Progenitor cell of endocrine pancreas (in vitro differentiated cells): ENCODE measurements around the gene WFIKKN2. TPM values are rescaled to one million over a fixed set of nuclear protein-coding genes. Genes with fewer than 3 reads are reported as not detected.
"Not testable (repeated sequence)": the region's sequence is repeated elsewhere in the genome, so short reads cannot be mapped to it uniquely, and the experiment has no call there.

Experiments
- DNase-seq: peaks from one replicate; pipeline ENCODE4 v3.0.0; 2021; ENCODE audit warnings: low spot score; ENCODE audit not compliant: unreplicated experiment
- H3K27ac Mint-ChIP-seq: 2 replicates; pipeline ENCODE4 v1.8.0; 2021; ENCODE audit warnings: mild to moderate bottlenecking, moderate library complexity, mixed read lengths
- H3K27me3 Mint-ChIP-seq: 2 replicates; pipeline ENCODE4 v1.8.0; 2021; ENCODE audit warnings: mixed read lengths
- H3K36me3 Mint-ChIP-seq: 2 replicates; pipeline ENCODE4 v1.8.0; 2022; ENCODE audit warnings: mixed read lengths; ENCODE audit not compliant: insufficient read depth
- H3K4me1 Mint-ChIP-seq: 2 replicates; pipeline ENCODE4 v1.8.0; 2021; ENCODE audit warnings: low read depth, mixed read lengths
- H3K4me3 Mint-ChIP-seq: 2 replicates; pipeline ENCODE4 v1.8.0; 2021; ENCODE audit warnings: low read depth, mild to moderate bottlenecking, moderate library complexity, mixed read lengths
- H3K9me3 Mint-ChIP-seq: 2 replicates; pipeline ENCODE4 v1.8.0; 2021; ENCODE audit warnings: low read depth, mixed read lengths
- CTCF ChIP-seq: fragments of 200-600 bp; sonication (generic); IDR thresholded peaks from one replicate; pipeline ENCODE4 v1.5.0; 2021; ENCODE audit warnings: antibody characterized with exemption, mild to moderate bottlenecking; ENCODE audit not compliant: unreplicated experiment
- total RNA-seq: library from RNA; stranded (reverse); gene quantifications from 2 replicates; pipeline ENCODE4 v1.2.1, GENCODE V29; 2021

WFIKKN2 gene
- total RNA-seq, 1 donor from 2014 or later = not detected

GRCh38 chr17:50871364-50871763 lies 36.0 kb downstream of the WFIKKN2 start:
- no peak for DNase-seq
- Mint-ChIP-seq H3K9me3 (no peaks in the 10 kb centered on the region), H3K27me3 (no peaks in the 10 kb centered on the region), H3K27ac (no peak overlapping the region), H3K36me3 (no peaks in the 10 kb centered on the region), H3K4me1 (peaks cover 19% of the 10 kb centered on the region), H3K4me3 (no peak overlapping the region)
- no peak for TF ChIP-seq CTCF

GRCh38 chr17:50871898-50872297 lies 36.5 kb downstream of the WFIKKN2 start:
- Mint-ChIP-seq H3K27me3 (no peaks in the 10 kb centered on the region), H3K27ac (no peak overlapping the region), H3K36me3 (no peaks in the 10 kb centered on the region), H3K4me3 (no peak overlapping the region), H3K4me1 (peaks cover 19% of the 10 kb centered on the region), H3K9me3 (no peaks in the 10 kb centered on the region)
- TF ChIP-seq CTCF = no peak
- DNase-seq = no peak

GRCh38 chr17:50872710-50873424 lies 37.5 kb downstream of the WFIKKN2 start:
- Mint-ChIP-seq H3K4me1 (peaks cover 18% of the 10 kb centered on the region), H3K4me3 (no peak overlapping the region), H3K27me3 (no peaks in the 10 kb centered on the region), H3K27ac (no peak overlapping the region), H3K36me3 (no peaks in the 10 kb centered on the region), H3K9me3 (no peaks in the 10 kb centered on the region)
- no peak for DNase-seq
- TF ChIP-seq CTCF = no peak

GRCh38 chr17:50875074-50875473 lies 39.7 kb downstream of the WFIKKN2 start:
- Mint-ChIP-seq H3K4me3 (no peak overlapping the region), H3K4me1 (peaks cover 6% of the 10 kb centered on the region), H3K27me3 (no peaks in the 10 kb centered on the region), H3K9me3 (no peaks in the 10 kb centered on the region), H3K36me3 (no peaks in the 10 kb centered on the region), H3K27ac (no peak overlapping the region)
- DNase-seq = no peak
- TF ChIP-seq CTCF = no peak

- H3K36me3 Mint-ChIP-seq, H3K4me1 Mint-ChIP-seq, H3K4me3 Mint-ChIP-seq, H3K27ac Mint-ChIP-seq, DNase-seq, H3K9me3 Mint-ChIP-seq, H3K27me3 Mint-ChIP-seq: not testable (repeated sequence)
These were observed 41.7 kb downstream of the WFIKKN2 start for GRCh38 chr17:50877042-50877441.

GRCh38 chr17:50877838-50878237 lies 42.5 kb downstream of the WFIKKN2 start:
- Mint-ChIP-seq H3K4me3 (no peak overlapping the region), H3K9me3 (no peaks in the 10 kb centered on the region), H3K27me3 (no peaks in the 10 kb centered on the region), H3K27ac (no peak overlapping the region), H3K36me3 (no peaks in the 10 kb centered on the region), H3K4me1 (peaks cover 4% of the 10 kb centered on the region)
- DNase-seq = no peak
- TF ChIP-seq CTCF = no peak
